Ramos (cell line): ENCODE measurements around the gene RNF111.
"Not testable (repeated sequence)": the region's sequence is repeated elsewhere in the genome, so short reads cannot be mapped to it uniquely, and the experiment has no call there.

Source experiments
- in situ Hi-C: fragments of 300-500 bp; cut with MboI; formaldehyde crosslinking; loops from one replicate; pipeline ENCODE4 v1.14.3; 2022; ENCODE audit warnings: low sequenced_read_pairs; ENCODE audit not compliant: unreplicated experiment

RNF111 gene

GRCh38 chr15:59124261-59124660 lies 136.8 kb downstream of the RNF111 start:
- in situ Hi-C loops, result no loop called here

- in situ Hi-C loops, result not testable (repeated sequence)
Measured at GRCh38 chr15:59125683-59126082, 138.2 kb downstream of the RNF111 start.

GRCh38 chr15:59127255-59127654 lies 139.8 kb downstream of the RNF111 start:
- in situ Hi-C loops, result not testable (repeated sequence)

- in situ Hi-C loops, result no loop called here
Measured at GRCh38 chr15:59131456-59131855, 144.0 kb downstream of the RNF111 start.

GRCh38 chr15:59131969-59132562 lies 144.6 kb downstream of the RNF111 start:
- in situ Hi-C loops, result no loop called here

GRCh38 chr15:59133929-59134427 lies 146.5 kb downstream of the RNF111 start:
- in situ Hi-C loops, result no loop called here

- in situ Hi-C loops, result no loop called here
Measured at GRCh38 chr15:59137566-59137965, 150.1 kb downstream of the RNF111 start.

GRCh38 chr15:59138243-59138642 lies 150.8 kb downstream of the RNF111 start:
- in situ Hi-C loops, result no loop called here

- in situ Hi-C loops, result no loop called here
Measured at GRCh38 chr15:59140422-59141226, 153.2 kb downstream of the RNF111 start.

- in situ Hi-C loops, result no loop called here
Measured at GRCh38 chr15:59143281-59143680, 155.8 kb downstream of the RNF111 start.

- in situ Hi-C loops, result not testable (repeated sequence)
Measured at GRCh38 chr15:59144594-59144993, 157.1 kb downstream of the RNF111 start.
